ENCODE measurements around the gene LEMD2. TPM values are rescaled to one million over a fixed set of nuclear protein-coding genes. Genes with fewer than 3 reads are reported as not detected.

Gene LEMD2
- total and polyA plus RNA-seq, 2 of the 4 experiments (the other 2 are of a cell fraction): 26.5 to 43.6 TPM

DNA sequence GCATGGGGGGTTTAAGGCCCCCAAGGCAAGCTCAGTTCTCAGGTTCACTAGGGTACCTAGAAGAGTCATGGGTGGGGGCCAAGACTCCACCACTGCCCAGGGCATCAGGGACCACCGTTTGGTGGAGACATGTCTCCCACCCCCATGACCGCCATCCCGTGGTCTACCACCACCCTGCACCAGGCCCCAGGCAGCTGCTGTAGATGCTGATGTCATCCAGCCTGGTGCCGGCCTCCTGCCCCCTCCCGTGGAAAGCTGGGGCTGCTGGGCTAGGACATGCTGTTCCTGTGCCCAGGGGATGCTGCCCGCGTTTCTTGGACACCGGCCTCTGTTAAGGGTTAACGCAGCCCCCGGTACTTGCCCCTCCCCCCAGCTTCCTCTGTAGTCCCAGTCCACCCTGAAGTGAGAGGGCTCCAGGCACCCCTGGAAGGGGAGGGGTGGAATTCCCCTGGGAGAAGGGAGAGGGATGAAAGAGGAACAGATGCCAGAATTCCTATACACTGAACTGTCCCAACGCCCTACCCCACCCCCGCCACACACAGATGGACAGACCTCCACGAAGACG lies 42.8 kb downstream of the LEMD2 start:
- Histone ChIP-seq H2AK5ac (ENCODE audit: low read depth, low read length) (peak overlapping the region; percentile 88), H2BK20ac (ENCODE audit: low read depth, low read length) (peak overlapping the region; percentile 87), H3K9ac (ENCODE audit: low read depth, low read length) (no peak overlapping the region; the same call in none of the 2 replicates), H3K56ac (ENCODE audit: extremely low read depth, insufficient read depth, low read length) (no peak overlapping the region), H3K14ac (replicated peaks; ENCODE audit: low read depth, low read length) (peak overlapping the region; percentile 94), H3K18ac (ENCODE audit: low read depth, low read length) (peak overlapping the region; percentile 76), H4K8ac (ENCODE audit: low read depth in 2 of 2, low read length in 2 of 2) (peak overlapping the region; percentile 77 to 96; a peak in 3 of 4 replicates), H3K4me3 (ENCODE audit: insufficient read depth, low read depth, low read length) (no peak overlapping the region), H2BK15ac (ENCODE audit: low read depth, low read length) (peak overlapping the region; percentile 95; the same call in 2 of the 3 replicates), H4K20me1 (ENCODE audit: insufficient read depth, low read length) (peaks cover 3% of the 10 kb centered on the region; the same call in 1 of the 2 replicates), H3K23ac (ENCODE audit: low read depth, low read length) (peak overlapping the region; percentile 74), H3K4ac (ENCODE audit: low read depth, low read length) (peak overlapping the region; percentile 92), H3K4me1 (ENCODE audit: control insufficient read depth, insufficient read depth, low read length) (peaks cover 29% of the 10 kb centered on the region), H3K4me2 (ENCODE audit: low read depth, low read length) (peak overlapping the region; percentile 50), H3K27ac (ENCODE audit: insufficient read depth, low read length) (peak overlapping the region; percentile 30), H3K36me3 (ENCODE audit: control insufficient read depth, insufficient read depth, low read length) (no peaks in the 10 kb centered on the region), H2BK120ac (ENCODE audit: low read depth, low read length) (peak overlapping the region; percentile 96), H3K27me3 (ENCODE audit: control insufficient read depth, insufficient read depth, low read length) (peaks cover 6% of the 10 kb centered on the region; the same call in 1 of the 2 replicates), H3K79me1 (ENCODE audit: low read depth in 1 of 2, low read length in 2 of 2) (no peaks in the 10 kb centered on the region; a peak in 1 of 4 replicates), H4K91ac (ENCODE audit: insufficient read depth, low read depth, low read length) (peak overlapping the region; percentile 91), H2AK9ac (replicated peaks; ENCODE audit: low read depth, low read length, poor library complexity) (peak overlapping the region; percentile 92), H2BK5ac (ENCODE audit: low read depth, low read length, poor library complexity, severe bottlenecking) (peak overlapping the region; percentile 65), H3K9me3 (ENCODE audit: control insufficient read depth, insufficient read depth, low read length) (no peaks in the 10 kb centered on the region), H4K5ac (ENCODE audit: low read depth, low read length) (peak overlapping the region; percentile 46), H2AFZ (replicated peaks; ENCODE audit: low read length, poor library complexity) (peak overlapping the region; percentile 86), H3K9me1 (ENCODE audit: insufficient read depth, low read length) (peaks cover 10% of the 10 kb centered on the region)
- ChIA-PET CTCF (interaction anchor here (0.7 to 5.0 kb wide), 5 partner anchors 15 to 409 kb away, joined by 3 to 29 read pairs (median 10); no protein-coding TSS in a partner anchor), POLR2A (ENCODE audit: unreplicated experiment) (no interaction called here)
- in situ Hi-C loops (cut with MboI; ENCODE audit: low sequenced_read_pairs) (no loop called here), dilution Hi-C loops (cut with HindIII; ENCODE audit: low sequenced_read_pairs, unreplicated experiment) (no loop called here), intact Hi-C loops (cut with micrococcal nuclease) (no loop called here)
- peak; percentile 88; the same call in 1 of the 2 replicates for TF ChIP-seq MAZ (IDR thresholded peaks at IDR 0.05; ENCODE audit: borderline replicate concordance, low read depth, low read length)
- TF ChIP-seq, protein P1, sequence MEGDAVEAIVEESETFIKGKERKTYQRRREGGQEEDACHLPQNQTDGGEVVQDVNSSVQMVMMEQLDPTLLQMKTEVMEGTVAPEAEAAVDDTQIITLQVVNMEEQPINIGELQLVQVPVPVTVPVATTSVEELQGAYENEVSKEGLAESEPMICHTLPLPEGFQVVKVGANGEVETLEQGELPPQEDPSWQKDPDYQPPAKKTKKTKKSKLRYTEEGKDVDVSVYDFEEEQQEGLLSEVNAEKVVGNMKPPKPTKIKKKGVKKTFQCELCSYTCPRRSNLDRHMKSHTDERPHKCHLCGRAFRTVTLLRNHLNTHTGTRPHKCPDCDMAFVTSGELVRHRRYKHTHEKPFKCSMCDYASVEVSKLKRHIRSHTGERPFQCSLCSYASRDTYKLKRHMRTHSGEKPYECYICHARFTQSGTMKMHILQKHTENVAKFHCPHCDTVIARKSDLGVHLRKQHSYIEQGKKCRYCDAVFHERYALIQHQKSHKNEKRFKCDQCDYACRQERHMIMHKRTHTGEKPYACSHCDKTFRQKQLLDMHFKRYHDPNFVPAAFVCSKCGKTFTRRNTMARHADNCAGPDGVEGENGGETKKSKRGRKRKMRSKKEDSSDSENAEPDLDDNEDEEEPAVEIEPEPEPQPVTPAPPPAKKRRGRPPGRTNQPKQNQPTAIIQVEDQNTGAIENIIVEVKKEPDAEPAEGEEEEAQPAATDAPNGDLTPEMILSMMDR (conservative IDR thresholded peaks at IDR 0.05; ENCODE audit: low read depth, low read length): 0 out of 2 replicates have a peak, but pooled peaks have one; percentile 16
- TF ChIP-seq RCOR1 (IDR thresholded peaks at IDR 0.05; ENCODE audit: insufficient replicate concordance, low read length): no peak
- peak; percentile 21; the same call in 1 of the 2 replicates for TF ChIP-seq NFE2L2 (IDR thresholded peaks at IDR 0.05; ENCODE audit: low read depth, low read length)
- 14% methylated on average over 5 of the region's 14 CpGs; no CpG with 5 or more reads in 1 of the 2 experiments for WGBS, 2 experiments (ENCODE audit: extremely low coverage in 2 of 2, insufficient read length in 1 of 2)
- peak; percentile 74 for ATAC-seq (ENCODE audit: low read depth)
- BruUV-seq (replicated peaks): no TSS peak
- DNase-seq: peak; percentile 61
